ENCODE data around the gene COPS9. TPM values are rescaled to one million over a fixed set of nuclear protein-coding genes. Genes with fewer than 3 reads are reported as not detected.

Gene COPS9
- total RNA-seq, 1 donor from 2014 or later = 204 TPM

GRCh38 chr2:240127191-240127750, 8.8 kb downstream of the COPS9 start:
- no peak for DNase-seq
- intact Hi-C loops (cut with micrococcal nuclease) = no loop called here
- no peak for ATAC-seq

- no peak for ATAC-seq
- DNase-seq = peak; percentile 8
- intact Hi-C loops (cut with micrococcal nuclease) = no loop called here
Measured at GRCh38 chr2:240126731-240127130, 9.4 kb downstream of the COPS9 start.

- ATAC-seq (no peak), DNase-seq (no peak)
- intact Hi-C loops (cut with micrococcal nuclease) = no loop called here
Measured at GRCh38 chr2:240125742-240126141, 10.4 kb downstream of the COPS9 start.

GRCh38 chr2:240124651-240125030, 11.5 kb downstream of the COPS9 start:
- intact Hi-C loops (cut with micrococcal nuclease) = no loop called here
- no peak for DNase-seq
- ATAC-seq = no peak

GRCh38 chr2:240123821-240124650, 12.1 kb downstream of the COPS9 start:
- intact Hi-C loops (cut with micrococcal nuclease) = no loop called here
- no peak for ATAC-seq
- no peak for DNase-seq

- ATAC-seq = no peak
- DNase-seq = no peak
- intact Hi-C loops (cut with micrococcal nuclease) = no loop called here
Measured at GRCh38 chr2:240121675-240122074, 14.4 kb downstream of the COPS9 start.

GRCh38 chr2:240121190-240121589, 14.9 kb downstream of the COPS9 start:
- no peak for ATAC-seq
- DNase-seq = no peak

GRCh38 chr2:240114233-240114632, 21.9 kb downstream of the COPS9 start:
- DNase-seq (no peak), ATAC-seq (no peak)
- intact Hi-C loops (cut with micrococcal nuclease) = no loop called here

More at GRCh38 chr2:240121190-240121589, 14.9 kb downstream of the COPS9 start:
- intact Hi-C loops (cut with micrococcal nuclease) = no loop called here

- no peak for DNase-seq
- intact Hi-C loops (cut with micrococcal nuclease) = no loop called here
- ATAC-seq = no peak
Measured at GRCh38 chr2:240112914-240113690, 23.0 kb downstream of the COPS9 start.

GRCh38 chr2:240111253-240111652, 24.9 kb downstream of the COPS9 start:
- no peak for DNase-seq
- intact Hi-C loops (cut with micrococcal nuclease) = no loop called here

GRCh38 chr2:240109386-240109785, 26.7 kb downstream of the COPS9 start:
- intact Hi-C loops (cut with micrococcal nuclease) = no loop called here
- DNase-seq (no peak), ATAC-seq (no peak)

More at GRCh38 chr2:240111253-240111652, 24.9 kb downstream of the COPS9 start:
- no peak for ATAC-seq

- no peak for ATAC-seq
- DNase-seq = no peak
- intact Hi-C loops (cut with micrococcal nuclease) = no loop called here
Measured at GRCh38 chr2:240107477-240107796, 28.7 kb downstream of the COPS9 start.

- DNase-seq (no peak), ATAC-seq (no peak)
- intact Hi-C loops (cut with micrococcal nuclease) = no loop called here
Measured at GRCh38 chr2:240106765-240107476, 29.2 kb downstream of the COPS9 start.

GRCh38 chr2:240105982-240106381, 30.1 kb downstream of the COPS9 start:
- no peak for DNase-seq
- intact Hi-C loops (cut with micrococcal nuclease) = no loop called here
- no peak for ATAC-seq

GRCh38 chr2:240103136-240103535, 33.0 kb downstream of the COPS9 start:
- DNase-seq (no peak), ATAC-seq (no peak)
- intact Hi-C loops (cut with micrococcal nuclease) = no loop called here

GRCh38 chr2:240098349-240098748, 37.8 kb downstream of the COPS9 start:
- DNase-seq (no peak), ATAC-seq (no peak)
- intact Hi-C loops (cut with micrococcal nuclease) = no loop called here

GRCh38 chr2:240095556-240096523, 40.3 kb downstream of the COPS9 start:
- intact Hi-C loops (cut with micrococcal nuclease) = no loop called here
- ATAC-seq (no peak), DNase-seq (no peak)

- ATAC-seq = no peak
- intact Hi-C loops (cut with micrococcal nuclease) = no loop called here
- no peak for DNase-seq
Measured at GRCh38 chr2:240089306-240089705, 46.8 kb downstream of the COPS9 start.

- intact Hi-C loops (cut with micrococcal nuclease) = no loop called here
- DNase-seq = no peak
- no peak for ATAC-seq
Measured at GRCh38 chr2:240086563-240086962, 49.5 kb downstream of the COPS9 start.

All from left ventricle myocardium superior (tissue), 1 donor.